DMS114 treated with DMSO at 0.1 percent for 48 hours (cell line): ENCODE data around the gene CACNB1.

Source experiments
- DNase-seq: peaks from one replicate; lab custom pipeline; 2025; ENCODE audit not compliant: unreplicated experiment; lab: John Stamatoyannopoulos, UW

CACNB1 gene

GRCh38 chr17:39153599-39154051, 43.8 kb downstream of the CACNB1 start:
- DNase-seq: peak; percentile 80

DNA sequence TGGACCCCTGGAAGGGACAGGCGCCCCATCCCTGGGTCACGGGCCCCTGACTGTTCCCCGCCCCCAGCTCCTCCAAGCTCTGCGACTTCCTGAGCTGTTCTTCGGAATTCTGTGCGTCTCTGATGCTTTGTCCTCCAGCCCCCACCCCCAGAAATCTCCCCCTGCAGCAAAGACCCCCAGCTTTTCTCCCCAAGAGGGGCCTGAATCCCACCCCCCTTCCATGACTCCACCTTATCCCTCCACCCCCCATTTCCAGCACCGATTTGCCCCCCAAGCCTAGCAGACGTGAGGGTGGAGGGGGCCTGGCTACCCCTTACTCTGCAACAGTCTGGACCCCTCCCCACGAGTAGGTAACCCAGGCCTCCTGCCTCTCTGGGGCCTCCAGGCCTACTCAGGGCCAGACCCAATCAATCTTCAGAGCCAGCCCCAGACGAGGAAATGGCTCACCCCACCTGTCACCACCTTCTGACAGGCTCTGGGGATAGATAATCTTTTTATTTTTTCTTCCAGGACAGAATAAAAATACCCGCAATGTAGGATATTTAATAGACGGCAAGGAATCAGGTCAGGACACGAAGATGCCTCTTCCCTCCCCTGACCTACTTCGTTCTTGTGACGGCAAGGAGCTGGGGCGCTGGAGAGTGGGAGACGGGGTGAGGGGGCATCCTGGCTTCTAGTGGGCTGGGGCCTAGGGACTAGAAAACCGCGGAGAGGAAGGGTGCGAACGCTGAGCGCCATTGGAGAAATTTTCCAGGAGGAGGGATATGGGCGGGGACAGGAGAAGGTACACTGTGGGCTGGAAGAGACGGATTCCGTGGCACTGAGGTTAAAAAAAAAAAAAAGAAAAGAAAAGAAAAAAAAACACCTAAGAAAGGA, 45.3 kb downstream of the CACNB1 start:
- DNase-seq: peak; percentile 40

GRCh38 chr17:39151150-39151942, 46.1 kb downstream of the CACNB1 start, which contains the start of gene PLXDC1:
PLXDC1 (minus strand) TSS chr17:39151637; CDS start chr17:39151437, 200 bp downstream.
- DNase-seq: no peak

DNA sequence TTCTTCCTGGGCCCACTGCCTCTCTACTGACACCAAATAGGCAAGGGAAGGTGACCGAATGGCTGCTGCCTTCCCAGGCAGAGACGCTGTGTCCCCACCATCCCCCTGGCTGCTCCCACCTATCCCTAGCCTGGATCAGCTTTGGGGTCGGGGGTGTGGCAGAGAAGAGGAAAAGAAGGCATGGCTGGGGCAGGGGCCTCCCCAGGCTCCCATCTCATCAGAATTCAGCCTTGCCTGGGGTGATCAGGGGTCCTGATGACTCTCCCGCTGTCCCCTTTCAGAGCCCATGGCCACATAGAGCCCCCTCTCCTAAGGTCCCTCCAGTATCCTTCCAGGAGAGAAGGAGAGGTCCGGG, 46.7 kb downstream of the CACNB1 start:
- DNase-seq: no peak

GRCh38 chr17:39150104-39150634, 47.3 kb downstream of the CACNB1 start:
- no peak for DNase-seq

GRCh38 chr17:39147221-39148185, 50.0 kb downstream of the CACNB1 start:
- no peak for DNase-seq

GRCh38 chr17:39146273-39146672, 51.2 kb downstream of the CACNB1 start:
- DNase-seq: no peak

- DNase-seq: no peak
These were observed 52.3 kb downstream of the CACNB1 start for GRCh38 chr17:39145143-39145542.

- DNase-seq: no peak
These were observed 53.0 kb downstream of the CACNB1 start for GRCh38 chr17:39144416-39144840.

GRCh38 chr17:39143552-39144093, 53.8 kb downstream of the CACNB1 start:
- no peak for DNase-seq

- DNase-seq: no peak
These were observed 55.4 kb downstream of the CACNB1 start for GRCh38 chr17:39141915-39142664.

DNA sequence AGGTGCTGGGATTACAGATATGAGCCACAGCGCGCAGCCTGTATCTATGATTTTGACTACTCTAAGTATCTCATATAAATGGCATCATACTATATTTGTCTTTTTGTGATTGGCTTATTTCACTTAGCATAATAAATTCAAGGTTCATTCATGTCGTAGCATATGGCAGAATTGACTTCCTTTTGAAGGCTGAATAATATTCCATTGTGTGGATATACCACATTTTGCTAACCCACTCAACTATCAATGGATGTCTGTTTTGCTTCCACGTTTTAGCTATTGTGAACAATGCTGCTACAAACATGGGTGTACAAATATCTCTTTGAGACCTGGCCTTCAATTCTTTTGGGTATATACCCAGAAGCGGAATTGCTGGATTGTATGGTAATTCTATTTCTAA, 56.2 kb downstream of the CACNB1 start:
- DNase-seq: no peak

GRCh38 chr17:39139561-39139960, 57.9 kb downstream of the CACNB1 start:
- DNase-seq: no peak

GRCh38 chr17:39139161-39139511, 58.3 kb downstream of the CACNB1 start:
- no peak for DNase-seq

- DNase-seq: no peak
These were observed 58.9 kb downstream of the CACNB1 start for GRCh38 chr17:39138431-39139160.

DNA sequence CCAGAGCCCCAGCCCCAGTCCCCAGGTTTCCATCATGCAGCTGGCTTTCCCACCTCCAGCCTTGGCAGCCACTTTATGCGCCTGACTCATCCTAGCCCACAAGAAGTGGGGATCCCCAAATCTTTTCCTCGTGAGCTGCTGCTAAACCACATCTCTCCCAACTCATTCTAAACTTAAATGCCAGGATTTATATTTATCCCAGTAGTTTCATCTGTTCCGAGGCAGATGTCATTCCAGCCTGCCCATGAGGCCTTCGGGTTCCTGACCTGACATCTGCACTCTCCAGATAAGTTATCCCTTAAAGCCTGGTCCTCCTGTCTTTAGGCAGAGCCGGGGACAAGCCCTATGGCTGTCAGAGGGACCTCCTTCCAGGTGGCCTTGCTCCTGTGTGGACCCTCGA, 62.6 kb downstream of the CACNB1 start:
- no peak for DNase-seq

DNA sequence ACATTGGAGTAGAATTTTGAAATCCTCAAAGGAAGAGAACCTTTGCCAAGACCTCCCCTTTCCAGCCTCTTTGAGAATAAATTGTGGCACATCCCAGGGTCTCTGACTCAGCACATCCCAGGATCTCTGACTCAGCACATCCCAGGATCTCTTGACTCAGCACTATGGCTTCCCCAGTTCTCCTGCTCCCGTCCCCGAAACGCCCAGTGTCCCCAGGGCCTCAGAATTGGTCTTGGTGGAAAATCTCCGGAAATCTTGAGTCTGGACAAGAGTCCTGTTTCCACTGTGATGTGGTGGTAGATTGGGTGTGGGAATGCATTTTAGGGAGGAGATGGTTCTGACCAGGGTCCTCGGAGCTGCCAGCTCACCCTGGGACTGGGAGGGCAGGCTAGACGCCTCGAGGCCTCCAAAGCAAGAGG, 65.3 kb downstream of the CACNB1 start:
- DNase-seq: no peak

DNA sequence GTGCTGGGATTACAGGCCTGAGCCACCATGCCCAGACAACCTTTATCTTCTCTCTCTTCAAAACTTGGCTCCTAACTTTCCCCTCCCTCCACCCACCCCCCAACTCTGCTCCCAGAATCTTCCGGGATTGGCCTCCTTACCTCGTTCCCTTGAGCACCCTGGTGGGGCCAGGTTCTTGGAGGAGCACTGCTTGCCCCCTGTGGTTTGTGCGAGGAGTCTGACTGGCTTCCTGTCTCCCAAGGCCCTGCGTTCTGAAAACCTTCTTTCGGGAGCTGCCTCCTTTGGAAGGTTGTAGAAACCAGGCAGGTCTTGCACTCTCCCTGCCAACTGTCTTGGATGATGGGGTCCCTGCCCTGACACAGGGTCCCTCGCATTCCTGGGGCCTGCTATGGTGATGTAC, 65.9 kb downstream of the CACNB1 start:
- no peak for DNase-seq

DNA sequence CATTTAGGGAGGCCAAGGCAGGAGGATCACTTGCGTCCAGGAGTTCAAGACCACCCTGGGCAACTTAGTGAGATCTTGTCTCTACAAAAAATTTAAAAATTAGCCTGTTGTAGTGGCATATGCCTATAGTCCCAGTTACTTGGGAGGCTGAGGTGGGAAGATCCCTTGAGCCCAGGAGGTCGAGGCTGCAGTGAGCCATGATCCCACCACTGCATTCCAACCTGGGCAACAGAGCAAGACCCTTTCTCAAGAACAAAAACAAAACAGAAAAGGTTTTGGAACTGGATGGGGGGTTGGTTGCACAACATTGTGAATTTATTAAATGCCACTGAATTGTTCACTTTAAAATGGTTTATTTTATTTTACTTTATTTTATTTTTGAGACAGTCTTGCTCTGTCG, 67.3 kb downstream of the CACNB1 start:
- DNase-seq: no peak
